H1 (cell line): ENCODE data around the gene USHBP1. TPM values are rescaled to one million over a fixed set of nuclear protein-coding genes. Genes with fewer than 3 reads are reported as not detected.

Experiments
- CTCF ChIA-PET: fragments of 300-600 bp; sonication (Branson Sonifier 250); formaldehyde crosslinking; loops from one replicate; lab custom pipeline; 2021; ENCODE audit not compliant: partially characterized antibody; lab: Charles Lee
- POLR2A ChIA-PET: fragments of 300-600 bp; sonication (Branson Sonifier 250); formaldehyde crosslinking; loops from one replicate; lab custom pipeline; 2021; ENCODE audit warnings: inconsistent platforms; ENCODE audit not compliant: partially characterized antibody; lab: Charles Lee
- DNase-seq, 2 experiments: peaks; one replicate each; pipeline versions ENCODE4 v3.0.0 to v3.0.0-alpha.2; 2010 to 2022; ENCODE audit warnings: low spot score in 2 of 2, low read depth in 1 of 2, mixed read lengths in 1 of 2
- FAIRE-seq: peaks from 2 replicates; lab custom pipeline; 2011; peaks lifted over from hg19 to GRCh38; lab: Jason Lieb, UNC
- H2AFZ ChIP-seq: 2 replicates; pipeline ENCODE4 v1.8.1; 2012; ENCODE audit warnings: low read length, inconsistent platforms
- H2AK5ac ChIP-seq: 2 replicates; pipeline ENCODE4 v1.6.1; 2013; ENCODE audit warnings: low read depth, low read length
- H2BK120ac ChIP-seq: replicated peaks from 2 replicates; pipeline ENCODE3; 2013; ENCODE audit warnings: low read depth, low read length, inconsistent platforms
- H2BK12ac ChIP-seq: 2 replicates; pipeline ENCODE4 v1.6.1; 2013; ENCODE audit warnings: low read depth, low read length
- H2BK15ac ChIP-seq: 2 replicates; pipeline ENCODE4 v1.6.1; 2013; ENCODE audit warnings: low read length
- H2BK20ac ChIP-seq: 2 replicates; pipeline ENCODE4 v1.6.1; 2013; ENCODE audit warnings: low read length
- H2BK5ac ChIP-seq: 2 replicates; pipeline ENCODE4 v1.6.1; 2013; ENCODE audit warnings: low read depth, low read length
- H3K14ac ChIP-seq: 2 replicates; pipeline ENCODE4 v1.6.1; 2013; ENCODE audit warnings: inconsistent platforms; ENCODE audit not compliant: insufficient read length
- H3K18ac ChIP-seq: 2 replicates; pipeline ENCODE4 v1.6.1; 2013; ENCODE audit warnings: low read length; ENCODE audit errors: extremely low read depth
- H3K23ac ChIP-seq: 2 replicates; pipeline ENCODE4 v1.6.1; 2013; ENCODE audit warnings: inconsistent platforms; ENCODE audit not compliant: insufficient read length
- H3K23me2 ChIP-seq: 2 replicates; pipeline ENCODE4 v1.6.1; 2013; ENCODE audit warnings: low read depth, low read length
- H3K27ac ChIP-seq: 2 replicates; pipeline ENCODE4 v1.6.1; 2011; ENCODE audit warnings: low read depth, low read length, inconsistent platforms
- H3K27me3 ChIP-seq, 4 experiments: replicated peaks in 1 of 4; 1 replicate in 1 of 4; 2 replicates in 3 of 4; pipeline versions ENCODE4 v1.6.1 to v1.8.1; 2011 to 2013; ENCODE audit warnings: low read length in 3 of 4, mild to moderate bottlenecking in 3 of 4, inconsistent platforms in 2 of 4, mixed read lengths in 2 of 4, moderate library complexity in 1 of 4; ENCODE audit not compliant: control insufficient read depth in 3 of 4, insufficient read depth in 3 of 4; ENCODE audit errors: extremely low read depth in 1 of 4
- H3K36me3 ChIP-seq, 4 experiments: 2 replicates each; pipeline versions ENCODE4 v1.6.1 to v1.8.1; 2011 to 2013; ENCODE audit warnings: mild to moderate bottlenecking in 4 of 4, low read length in 3 of 4, moderate library complexity in 2 of 4, control low read depth in 1 of 4, inconsistent platforms in 1 of 4; ENCODE audit not compliant: insufficient read depth in 4 of 4, control insufficient read depth in 2 of 4
- H3K4ac ChIP-seq: replicated peaks from 2 replicates; pipeline ENCODE3; 2013; ENCODE audit warnings: low read length, low read depth, mixed read lengths, inconsistent platforms; ENCODE audit not compliant: insufficient read length
- H3K4me1 ChIP-seq, 4 experiments: replicated peaks in 1 of 4; 1 replicate in 1 of 4; 2 replicates in 3 of 4; pipeline versions ENCODE4 v1.6.1 to v1.8.1; 2011 to 2013; ENCODE audit warnings: low read length in 3 of 4, inconsistent platforms in 2 of 4, mixed read lengths in 1 of 4; ENCODE audit not compliant: insufficient read depth in 4 of 4, control insufficient read depth in 3 of 4
- H3K4me2 ChIP-seq, 2 experiments: 2 replicates each; pipeline versions ENCODE4 v1.6.1 to v1.8.1; 2011 to 2013; ENCODE audit warnings: low read depth in 2 of 2, low read length in 2 of 2, control low read depth in 1 of 2, inconsistent platforms in 1 of 2, mild to moderate bottlenecking in 1 of 2; ENCODE audit not compliant: insufficient read depth in 1 of 2
- H3K4me3 ChIP-seq, 4 experiments: fragments of 200-600, 300-600 bp in 1 of 4; sonication (generic), shearing (Covaris generic), sonication (Bioruptor Twin) in 1 of 4; 2 replicates each; pipeline versions ENCODE4 v1.5.1 to v1.8.1; 2011 to 2016; ENCODE audit warnings: low read length in 4 of 4, low read depth in 3 of 4, control low read depth in 2 of 4, inconsistent platforms in 2 of 4, mild to moderate bottlenecking in 2 of 4, mixed read lengths in 1 of 4, moderate library complexity in 1 of 4; ENCODE audit not compliant: insufficient read depth in 2 of 4; ENCODE audit errors: extremely low read depth in 1 of 4
- H3K56ac ChIP-seq: replicated peaks from 2 replicates; pipeline ENCODE3; 2013; ENCODE audit warnings: low read depth, mild to moderate bottlenecking, mixed read lengths, low read length, inconsistent platforms; ENCODE audit not compliant: insufficient read length
- H3K79me1 ChIP-seq: 2 replicates; pipeline ENCODE4 v1.6.1; 2013; ENCODE audit warnings: low read depth, low read length, control low read depth
- H3K79me2 ChIP-seq, 2 experiments: 2 replicates each; pipeline versions ENCODE4 v1.6.1 to v1.8.1; 2012 to 2013; ENCODE audit warnings: low read length in 2 of 2, mild to moderate bottlenecking in 2 of 2, inconsistent platforms in 1 of 2; ENCODE audit not compliant: insufficient read depth in 2 of 2, control insufficient read depth in 1 of 2
- H3K9ac ChIP-seq, 4 experiments: replicated peaks in 1 of 4; 1 replicate in 1 of 4; 2 replicates in 3 of 4; pipeline versions ENCODE4 v1.6.1 to v1.8.1; 2011 to 2013; ENCODE audit warnings: low read depth in 3 of 4, low read length in 3 of 4, control low read depth in 2 of 4, mild to moderate bottlenecking in 2 of 4, moderate library complexity in 2 of 4, inconsistent platforms in 1 of 4; ENCODE audit errors: extremely low read depth in 1 of 4
- H3K9me3 ChIP-seq, 2 experiments: 2 replicates each; pipeline versions ENCODE4 v1.6.1 to v1.8.1; 2012 to 2013; ENCODE audit warnings: mild to moderate bottlenecking in 2 of 2, moderate library complexity in 2 of 2, control low read depth in 1 of 2, inconsistent platforms in 1 of 2, low read depth in 1 of 2, low read length in 1 of 2, mixed read lengths in 1 of 2; ENCODE audit not compliant: insufficient read depth in 2 of 2
- H4K20me1 ChIP-seq, 2 experiments: replicated peaks in 1 of 2; 2 replicates each; pipeline versions ENCODE3 to v1.8.1; 2011 to 2013; ENCODE audit warnings: inconsistent platforms in 2 of 2, low read length in 2 of 2, mild to moderate bottlenecking in 1 of 2; ENCODE audit not compliant: insufficient read depth in 2 of 2, control insufficient read depth in 1 of 2
- H4K5ac ChIP-seq: 2 replicates; pipeline ENCODE4 v1.6.1; 2013; ENCODE audit warnings: low read length, low read depth, mixed read lengths, inconsistent platforms; ENCODE audit not compliant: insufficient read length
- H4K8ac ChIP-seq: 2 replicates; pipeline ENCODE4 v1.8.0; 2013; ENCODE audit warnings: mild to moderate bottlenecking, moderate library complexity, low read length, inconsistent platforms; ENCODE audit not compliant: insufficient read depth; ENCODE audit errors: extremely low read depth
- H4K91ac ChIP-seq: replicated peaks from 2 replicates; pipeline ENCODE3; 2013; ENCODE audit warnings: low read length, mixed read lengths, inconsistent platforms; ENCODE audit not compliant: insufficient read length
- BACH1 ChIP-seq: IDR thresholded peaks from 2 replicates; pipeline ENCODE4 v1.6.1; 2012; ENCODE audit warnings: low read length, improper control_type of control experiment
- NRF1 ChIP-seq: IDR thresholded peaks from 2 replicates; pipeline ENCODE4 v1.6.1; 2011; ENCODE audit warnings: mild to moderate bottlenecking, low read depth, low read length, improper control_type of control experiment
- RAD21 ChIP-seq, 2 experiments: IDR thresholded peaks in 1 of 2; conservative IDR thresholded peaks in 1 of 2; 2 replicates each; pipeline ENCODE4 v1.6.1; 2011; ENCODE audit warnings: low read depth in 2 of 2, low read length in 2 of 2, improper control_type of control experiment in 1 of 2, inconsistent platforms in 1 of 2, mild to moderate bottlenecking in 1 of 2, moderate library complexity in 1 of 2
- WGBS, 2 experiments: shearing (Covaris generic) in 1 of 2; methylation state at CpG; one replicate each; pipeline versions ENCODE4 v1.1.6 to v1.1.7; 2013 to 2015; ENCODE audit warnings: low lambda C conversion rate in 2 of 2, mixed read lengths in 2 of 2, inconsistent platforms in 1 of 2, low coverage in 1 of 2, missing lambda C conversion rate in 1 of 2; ENCODE audit not compliant: insufficient replicate concordance in 2 of 2, insufficient coverage in 1 of 2, insufficient read length in 1 of 2; ENCODE audit errors: extremely low coverage in 1 of 2, missing lambda C conversion rate in 1 of 2; 5-methylcytosine and 5-hydroxymethylcytosine counted together
- polyA plus RNA-seq, 7 experiments: library from polyadenylated mRNA; depleted of rRNA in 3 of 7; stranded (reverse) in 5 of 7; unstranded in 2 of 7; fragments of >200 nt in 5 of 7; fragments of 200-250 nt in 2 of 7; gene quantifications; 1 replicate in 5 of 7; 2 replicates in 1 of 7; 4 replicates in 1 of 7; pipeline versions ENCODE4 v1.2.1 to v1.2.3, GENCODE V29; 2011 to 2013; ENCODE audit warnings: missing spikeins in 2 of 7, mixed read lengths in 2 of 7
- total RNA-seq: library from RNA; stranded (reverse); fragmentation: NEBNext Ultra II Directional; extraction: Animal tissue kit (Norgen Biotek cat#: 25700); gene quantifications from 2 replicates; pipeline ENCODE4 v1.2.1, GENCODE V29; 2021

The USHBP1 gene
- total and polyA plus RNA-seq, 2 of the 8 experiments (the other 6 are each of a cell fraction or from before 2014, with no cell fraction given): 5.0 to 7.5 TPM

DNA sequence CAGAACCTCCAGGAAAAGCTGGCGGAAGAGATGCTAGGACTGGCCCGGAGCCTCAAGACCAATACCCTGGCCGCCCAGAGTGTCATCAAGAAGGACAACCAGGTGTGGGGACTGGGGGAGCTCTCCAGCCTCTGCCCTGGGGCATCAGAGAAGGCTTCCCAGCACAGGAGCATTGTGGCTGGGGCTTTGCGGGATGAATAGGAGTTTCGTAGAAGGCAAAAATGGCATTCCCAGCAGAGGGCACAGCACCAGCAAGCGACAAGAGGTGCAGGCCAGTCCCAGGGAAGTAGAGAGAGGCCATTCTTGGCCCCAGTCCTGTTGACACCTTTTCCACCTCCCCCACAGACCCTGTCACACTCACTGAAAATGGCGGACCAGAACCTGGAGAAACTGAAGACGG is 45.3 kb downstream of the USHBP1 start:
- no peak for FAIRE-seq
- Histone ChIP-seq H2BK5ac (no peak overlapping the region), H3K18ac (no peak overlapping the region), H3K4me3 (no peak overlapping the region), H3K9ac (no peak overlapping the region), H4K8ac (no peak overlapping the region), H3K14ac (no peak overlapping the region), H3K79me2 (no peaks in the 10 kb centered on the region; a peak in 1 of 4 replicates), H3K79me1 (peaks cover 4% of the 10 kb centered on the region; the same call in 1 of the 2 replicates), H2AFZ (no peak overlapping the region), H2BK20ac (no peak overlapping the region), H3K4me2 (no peak overlapping the region), H3K9me3 (no peaks in the 10 kb centered on the region), H4K20me1 (no peaks in the 10 kb centered on the region), H3K23ac (no peak overlapping the region), H4K91ac (no peak overlapping the region), H2BK12ac (no peak overlapping the region), H4K5ac (no peak overlapping the region), H3K27ac (no peak overlapping the region), H3K4me1 (peaks cover 0 to 7% (median 5%) of the 10 kb centered on the region in 4 experiments; a peak in 5 of 7 replicates), H3K23me2 (peaks cover 7% of the 10 kb centered on the region)
- POLR2A ChIA-PET: interaction anchor here (0.5 to 1.6 kb wide), 4 partner anchors 8 to 75 kb away, joined by 3 to 6 read pairs (median 3); no protein-coding TSS in a partner anchor
- no peak for DNase-seq
- no peak for TF ChIP-seq BACH1
- no peak for TF ChIP-seq NRF1
- no peak for TF ChIP-seq RAD21 (IDR thresholded peaks at IDR 0.05 in 1 of 2, conservative IDR thresholded peaks at IDR 0.05 in 1 of 2; ENCODE audit: low read depth in 2 of 2, low read length in 2 of 2)
- TF ChIP-seq, all 59 proteins: peak for 0
- 87% methylated on average over 7 of the region's 8 CpGs; no CpG with 5 or more reads in 1 of the 2 experiments for WGBS, 2 experiments
- Histone ChIP-seq H2AK5ac (no peak overlapping the region), H3K56ac (no peak overlapping the region), H3K4ac (no peak overlapping the region), H3K27me3 (no peaks in the 10 kb centered on the region), H2BK120ac (no peak overlapping the region), H2BK15ac (no peak overlapping the region), H3K36me3 (peaks cover 2 to 6% (median 4%) of the 10 kb centered on the region in 4 experiments; a peak in 5 of 8 replicates)
- CTCF ChIA-PET: interaction anchor here (0.6 to 0.7 kb wide), 2 partner anchors 15 to 43 kb away, joined by 3 read pairs; no protein-coding TSS in a partner anchor
